Ecto neural progenitor cell (in vitro differentiated cells): ENCODE results near the gene B3GAT2.
A peak's percentile ranks its signal among the peaks of the same experiment; 100 is the strongest.

Experiments used
- DNase-seq: peaks from one replicate; pipeline ENCODE4 v3.0.0-alpha.2; 2018; ENCODE audit warnings: low spot score

Gene B3GAT2

DNA sequence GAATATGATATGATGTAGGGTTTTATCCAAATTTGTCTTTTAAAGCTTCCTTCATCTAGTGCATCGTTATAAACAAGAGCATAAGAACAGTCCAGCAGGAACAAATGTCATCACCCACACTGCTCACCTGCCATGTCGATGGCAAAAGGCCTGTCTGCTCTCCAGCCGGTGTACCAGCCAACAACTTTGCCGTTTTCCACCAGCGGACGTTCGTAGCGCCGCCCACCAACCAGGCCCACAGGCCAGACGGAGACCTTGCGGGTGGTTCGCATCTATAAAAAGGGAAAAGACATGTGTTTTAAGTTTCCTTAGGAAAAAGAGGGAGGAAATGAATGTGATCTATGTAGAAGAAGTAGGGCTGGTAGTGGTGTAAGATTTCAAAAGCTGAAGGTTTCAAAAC, 62.9 kb downstream of the B3GAT2 start:
- no peak for DNase-seq

DNA sequence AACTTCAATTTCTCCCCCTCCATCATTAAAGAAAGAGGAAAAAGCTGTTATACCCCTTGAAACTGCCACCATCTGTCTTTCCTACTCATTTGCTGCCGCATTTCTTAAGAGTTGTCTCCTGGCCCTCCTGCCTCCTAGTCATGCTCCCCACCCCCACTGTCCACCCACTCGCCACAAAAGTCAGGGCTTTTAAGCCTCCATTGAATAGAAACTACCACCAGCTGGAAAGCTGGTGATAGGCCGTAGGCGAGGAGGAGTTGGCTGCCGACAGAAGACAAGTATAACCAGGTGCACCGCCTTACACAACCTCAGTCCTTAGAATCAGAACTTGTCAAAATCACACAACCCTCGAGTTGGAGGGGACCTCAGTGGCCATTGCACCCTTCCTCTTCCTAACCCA, 67.6 kb downstream of the B3GAT2 start:
- DNase-seq = no peak

DNA sequence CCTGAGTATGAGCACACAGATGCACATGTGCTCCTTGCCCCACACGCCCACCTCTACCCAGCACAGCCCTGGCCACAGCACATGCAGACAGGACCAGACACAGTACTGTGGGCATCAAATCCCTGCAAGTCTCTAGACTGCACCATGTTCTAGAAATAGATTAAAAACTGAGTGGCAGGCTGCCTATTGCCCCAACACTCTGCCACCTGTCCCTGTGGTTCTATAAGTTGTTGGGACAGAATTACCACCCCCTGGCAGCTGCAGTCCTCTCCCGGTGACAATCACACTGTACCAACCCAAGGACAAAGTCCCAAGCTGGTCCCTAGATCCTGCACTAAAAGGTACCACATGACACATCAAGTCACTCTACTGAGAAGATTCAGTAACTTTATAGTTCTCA, 70.2 kb downstream of the B3GAT2 start:
- no peak for DNase-seq

DNA sequence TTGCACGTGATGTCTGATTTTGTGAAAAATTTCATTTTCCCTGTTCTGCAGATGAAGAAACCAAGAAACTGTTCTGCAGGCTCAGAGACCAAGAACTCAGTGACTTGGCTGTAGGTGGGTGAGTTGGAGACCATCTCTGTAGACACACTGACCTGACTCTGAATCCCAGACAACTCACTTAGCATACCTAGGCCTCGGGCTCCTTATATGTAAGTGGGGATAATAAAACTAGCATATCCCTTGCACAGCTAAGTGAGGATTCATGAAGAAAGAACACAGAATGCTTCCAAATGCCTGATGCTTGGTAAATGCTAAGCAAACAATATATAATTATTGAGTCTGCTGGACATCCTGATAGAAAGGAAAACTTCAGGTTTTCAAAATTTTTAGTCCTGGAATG, 70.8 kb downstream of the B3GAT2 start:
- DNase-seq = no peak

DNA sequence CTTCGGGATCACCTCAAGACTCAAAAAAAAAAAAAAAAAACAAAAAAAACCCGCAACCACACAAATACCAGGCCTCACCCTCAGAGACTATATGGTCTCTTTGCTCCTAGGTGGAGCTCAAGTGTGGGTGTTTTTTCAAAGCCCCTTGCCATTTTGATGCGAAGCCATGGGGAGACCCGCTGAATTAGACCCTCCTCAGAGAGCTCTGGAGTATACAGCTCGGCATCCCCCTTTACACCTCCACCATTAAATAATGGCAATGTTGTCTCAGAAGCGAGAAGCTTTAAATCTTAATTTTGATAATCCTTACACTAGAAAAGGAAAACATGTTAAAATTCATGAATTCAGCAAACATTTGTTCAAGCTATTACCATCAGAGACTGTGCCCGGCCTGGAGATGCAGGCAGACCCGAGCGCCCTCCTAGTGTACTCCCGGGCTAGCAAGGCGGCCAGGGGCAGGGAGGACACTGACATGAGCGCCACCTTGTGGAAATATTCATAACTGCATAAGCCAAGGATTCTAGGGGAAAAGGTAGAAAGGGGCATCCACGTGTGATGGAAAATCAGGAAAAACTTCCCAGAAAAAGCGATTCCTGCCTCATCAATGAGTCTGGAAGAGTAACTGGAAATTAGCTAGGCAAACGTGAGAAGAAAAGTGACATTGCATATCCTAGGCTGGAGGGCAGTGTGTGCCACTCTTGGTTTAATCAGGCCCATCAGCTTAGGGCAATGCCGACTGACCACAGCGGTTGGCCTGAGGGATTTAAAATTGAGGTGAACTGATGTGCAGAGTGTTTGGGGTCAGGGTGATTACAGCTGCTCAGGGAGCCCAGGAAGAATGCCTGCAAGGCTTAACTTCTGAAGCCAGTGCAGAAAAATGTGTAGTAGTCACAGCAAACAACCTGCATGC, 72.5 kb downstream of the B3GAT2 start:
- peak; percentile 80 for DNase-seq

DNA sequence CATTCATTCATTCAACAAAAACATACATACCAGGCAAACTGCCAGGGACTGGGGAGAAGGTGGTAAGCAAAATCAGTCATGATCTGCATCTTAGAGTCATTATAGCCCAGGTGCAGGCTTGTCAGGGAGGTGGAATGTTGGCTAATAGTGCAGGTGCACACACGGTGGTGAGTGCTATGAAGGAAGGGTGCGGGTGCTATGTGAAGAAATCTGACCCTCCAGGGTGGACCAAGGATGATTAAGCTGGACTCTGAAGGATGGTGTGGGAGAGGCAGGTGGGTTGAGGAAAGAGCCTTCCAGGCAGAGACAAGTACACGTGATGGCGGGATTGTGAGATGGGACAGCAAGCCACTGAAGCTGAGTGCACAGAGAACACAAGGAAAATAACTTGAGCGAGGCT, 77.4 kb downstream of the B3GAT2 start:
- no peak for DNase-seq

DNA sequence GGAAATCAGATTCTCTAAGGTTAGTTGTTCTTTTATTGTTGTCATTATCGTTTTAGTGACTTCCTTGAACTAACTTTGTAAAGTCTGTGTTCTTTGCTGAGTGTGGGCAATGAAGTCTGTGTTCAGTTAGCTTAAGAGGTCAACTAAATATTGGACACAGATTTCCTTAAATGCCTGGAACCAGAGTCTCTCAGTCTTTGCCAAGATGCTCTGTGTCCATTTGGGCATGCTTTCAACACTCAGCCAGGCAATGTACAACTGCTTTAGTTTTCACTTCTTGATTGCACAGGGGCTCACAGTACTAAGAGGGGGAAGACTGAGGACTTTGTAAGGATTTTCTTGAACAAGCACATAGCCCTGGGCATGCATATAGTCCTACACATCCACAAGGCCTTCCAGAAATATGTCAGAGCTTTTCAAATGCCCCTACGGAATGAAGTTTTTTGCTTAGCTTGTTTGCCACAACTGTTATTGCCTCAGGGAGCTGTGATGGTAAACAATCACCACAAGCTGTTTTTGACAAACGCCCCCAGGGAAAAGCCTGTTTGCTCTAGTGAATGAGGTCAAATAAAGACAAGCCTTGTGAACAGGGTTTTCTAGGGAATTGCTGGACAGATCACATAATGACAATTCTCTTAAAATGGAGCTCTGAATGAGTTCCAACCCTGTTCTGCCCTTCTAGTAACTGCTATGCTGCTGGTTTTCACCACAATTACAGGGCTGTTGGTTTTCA, 82.5 kb downstream of the B3GAT2 start:
- DNase-seq = no peak

DNA sequence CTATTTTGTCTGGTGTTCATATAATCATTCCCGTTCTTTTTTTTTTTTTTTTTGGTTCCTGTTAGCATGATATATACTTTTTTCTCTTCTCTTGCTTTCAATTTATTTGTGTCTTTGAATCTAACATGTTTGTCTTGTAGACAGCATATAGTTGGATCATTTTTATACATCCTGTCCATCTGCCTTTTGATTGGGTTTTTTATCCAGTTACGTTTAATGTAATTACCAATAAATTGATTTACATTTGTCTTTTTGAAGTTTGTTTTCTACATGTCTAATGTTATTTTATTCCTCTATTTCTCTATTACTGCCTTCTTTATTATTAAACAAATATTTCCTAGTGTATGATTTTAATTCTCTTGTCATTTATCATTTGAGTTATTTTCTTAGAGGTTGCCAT, 84.4 kb downstream of the B3GAT2 start:
- DNase-seq = no peak

DNA sequence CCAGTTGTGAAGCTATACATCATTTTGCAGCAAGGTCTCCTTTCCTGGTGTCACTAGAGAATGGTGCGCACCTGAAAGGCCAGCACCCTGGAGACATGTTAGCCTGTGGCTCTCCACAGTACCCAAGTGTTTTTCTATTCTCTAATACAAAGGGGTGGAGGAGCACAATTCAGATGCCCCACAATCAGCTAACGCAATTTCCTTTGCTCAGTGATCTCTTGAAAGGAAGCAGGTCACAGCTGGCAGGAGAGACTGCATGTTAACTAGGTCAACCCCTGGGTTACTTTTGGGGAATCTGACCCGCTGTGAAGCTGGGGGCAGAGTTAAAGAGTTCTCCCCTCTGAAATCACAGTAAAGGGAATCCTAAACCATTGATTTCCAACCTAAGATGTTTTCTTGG, 92.5 kb downstream of the B3GAT2 start:
- no peak for DNase-seq

DNA sequence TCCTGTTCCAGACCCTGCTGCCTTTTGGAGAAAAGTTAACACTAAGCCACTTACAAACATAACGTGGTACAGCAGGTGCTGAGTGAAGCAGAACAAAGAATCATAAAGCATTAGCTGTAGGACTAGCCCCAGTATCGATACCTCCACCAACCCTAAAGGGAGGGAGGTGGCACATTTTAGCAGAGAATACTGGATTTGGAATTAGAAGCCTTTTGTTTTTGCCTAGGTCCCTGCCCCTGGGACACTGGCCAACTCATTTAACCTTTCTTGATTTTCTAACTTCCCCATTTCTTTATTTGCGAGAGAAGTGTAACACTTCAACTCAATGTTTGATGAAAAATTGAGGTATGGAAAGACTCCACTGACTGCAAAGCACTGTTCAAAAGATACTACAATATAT, 93.5 kb downstream of the B3GAT2 start:
- DNase-seq = no peak

DNA sequence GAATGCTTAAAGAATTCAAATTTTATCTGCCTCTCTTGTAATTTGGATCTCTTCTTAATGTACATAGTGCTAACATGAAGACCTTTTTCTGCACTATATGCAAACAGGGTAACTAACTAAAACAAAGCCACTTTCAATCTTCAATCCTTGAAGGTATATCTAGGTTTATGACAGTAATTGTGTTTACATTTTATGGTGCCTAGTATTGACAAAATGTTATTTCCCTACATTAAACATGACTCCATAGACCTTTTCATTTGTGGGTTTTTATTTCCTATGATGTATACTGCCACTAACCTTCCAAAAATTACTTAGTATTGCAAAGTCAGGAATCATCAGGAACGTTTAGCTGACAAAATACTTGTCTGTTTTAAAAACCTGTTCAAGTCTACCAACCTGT, 95.9 kb downstream of the B3GAT2 start:
- DNase-seq = no peak

DNA sequence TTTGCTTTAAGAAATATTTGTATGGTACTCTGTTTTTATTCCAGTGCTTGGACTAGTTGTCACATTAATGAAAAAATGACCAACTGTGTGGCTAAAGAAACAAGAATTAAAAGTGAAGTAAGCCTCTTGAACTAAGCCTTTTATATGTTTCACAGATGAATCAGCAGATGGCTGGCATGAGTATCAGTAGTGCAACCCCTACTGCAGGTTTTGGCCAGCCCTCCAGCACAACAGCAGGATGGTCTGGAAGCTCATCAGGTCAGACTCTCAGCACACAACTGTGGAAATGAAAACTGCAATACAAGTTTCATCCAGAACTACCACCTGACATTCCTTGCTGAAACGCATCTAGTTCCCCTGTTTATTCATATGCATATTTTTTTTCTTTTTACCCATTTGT, 96.8 kb downstream of the B3GAT2 start:
- no peak for DNase-seq

DNA sequence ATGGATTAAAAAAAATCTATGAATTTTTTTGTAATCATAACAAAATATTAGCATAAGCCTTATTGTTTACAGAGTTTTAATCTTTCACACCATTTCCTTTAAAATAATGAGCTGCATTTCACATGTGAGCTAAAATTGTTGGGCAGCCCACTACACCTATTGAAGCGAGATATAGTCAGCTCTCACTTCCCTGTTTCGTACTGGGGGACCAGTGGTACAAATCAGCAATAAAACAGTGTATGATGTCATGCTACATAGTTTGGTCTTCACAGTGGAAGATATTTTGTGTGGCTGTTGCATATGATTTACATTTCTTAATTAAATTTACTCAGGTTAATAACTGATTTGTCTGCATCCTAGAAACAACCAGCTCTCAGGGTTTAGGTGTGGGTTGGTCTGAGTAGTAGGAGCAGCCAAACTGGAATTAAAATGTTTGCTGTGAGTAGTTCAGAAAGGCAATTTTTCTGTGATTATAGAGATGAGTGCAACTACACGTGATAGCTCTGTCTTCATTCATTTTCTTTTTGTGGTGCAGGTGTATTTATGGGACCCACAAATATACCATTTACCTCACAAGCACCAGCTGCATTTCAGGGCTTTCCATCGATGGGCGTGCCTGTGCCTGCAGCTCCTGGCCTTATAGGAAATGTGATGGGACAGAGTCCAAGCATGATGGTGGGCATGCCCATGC, 99.3 kb downstream of the B3GAT2 start:
- no peak for DNase-seq

DNA sequence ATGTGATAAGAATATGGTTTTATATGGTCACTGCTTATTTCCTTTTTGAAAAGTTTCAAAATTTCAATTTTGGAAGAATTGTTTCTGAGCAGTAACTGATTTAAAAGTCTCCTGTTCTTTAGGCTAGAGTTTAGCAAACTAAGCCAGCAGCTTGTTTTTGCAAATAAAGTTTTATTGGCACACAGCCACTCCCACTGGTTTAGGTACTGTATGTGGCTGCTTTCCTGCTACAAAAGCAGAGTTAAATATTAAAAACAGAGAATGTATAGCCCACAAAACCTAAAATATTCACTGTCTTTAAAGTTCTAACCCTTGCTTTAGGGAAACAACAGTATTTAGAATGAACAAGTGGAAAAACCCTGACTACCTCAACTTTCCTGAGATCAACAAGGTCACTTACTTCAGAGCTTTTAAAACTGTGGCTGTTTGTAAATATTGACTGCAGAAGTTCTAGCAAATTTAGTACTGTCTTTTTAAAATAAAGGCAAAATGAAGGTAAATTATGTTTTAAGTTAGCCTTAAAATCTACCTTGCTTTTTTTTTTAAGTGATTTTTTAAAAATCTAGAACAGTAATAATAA, 104.1 kb downstream of the B3GAT2 start:
- DNase-seq = no peak

DNA sequence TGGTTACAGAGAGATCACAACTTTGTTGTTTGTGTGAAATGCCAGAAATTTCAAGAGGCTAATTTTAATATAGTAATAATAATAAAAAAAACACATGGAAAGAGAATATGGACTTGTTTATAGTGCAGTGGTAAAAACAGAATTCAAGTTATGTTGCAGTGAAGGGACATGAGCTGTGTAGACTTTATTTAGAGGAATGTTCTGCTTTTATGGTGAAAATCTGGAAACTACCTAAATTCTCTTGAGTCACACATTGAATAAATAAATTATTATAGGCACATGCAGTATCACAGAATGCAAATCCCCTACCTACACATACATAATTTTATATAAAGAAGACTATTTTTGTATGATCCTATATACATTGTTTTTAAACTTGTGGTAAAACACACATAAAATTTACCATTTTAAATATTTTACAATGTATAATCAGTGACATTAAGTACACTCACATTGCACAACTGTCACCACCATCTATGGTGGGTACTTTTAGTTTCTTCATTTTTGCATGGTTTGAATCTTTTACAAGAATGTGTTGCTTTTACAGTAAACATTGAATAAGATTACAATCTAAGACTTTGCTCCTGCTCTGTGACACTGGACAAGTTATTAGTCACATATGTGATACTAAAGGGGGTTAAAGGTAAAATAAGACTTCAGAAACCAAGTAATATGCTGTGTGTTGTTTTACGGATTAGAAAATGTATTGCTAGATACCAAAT, 107.4 kb downstream of the B3GAT2 start:
- no peak for DNase-seq

DNA sequence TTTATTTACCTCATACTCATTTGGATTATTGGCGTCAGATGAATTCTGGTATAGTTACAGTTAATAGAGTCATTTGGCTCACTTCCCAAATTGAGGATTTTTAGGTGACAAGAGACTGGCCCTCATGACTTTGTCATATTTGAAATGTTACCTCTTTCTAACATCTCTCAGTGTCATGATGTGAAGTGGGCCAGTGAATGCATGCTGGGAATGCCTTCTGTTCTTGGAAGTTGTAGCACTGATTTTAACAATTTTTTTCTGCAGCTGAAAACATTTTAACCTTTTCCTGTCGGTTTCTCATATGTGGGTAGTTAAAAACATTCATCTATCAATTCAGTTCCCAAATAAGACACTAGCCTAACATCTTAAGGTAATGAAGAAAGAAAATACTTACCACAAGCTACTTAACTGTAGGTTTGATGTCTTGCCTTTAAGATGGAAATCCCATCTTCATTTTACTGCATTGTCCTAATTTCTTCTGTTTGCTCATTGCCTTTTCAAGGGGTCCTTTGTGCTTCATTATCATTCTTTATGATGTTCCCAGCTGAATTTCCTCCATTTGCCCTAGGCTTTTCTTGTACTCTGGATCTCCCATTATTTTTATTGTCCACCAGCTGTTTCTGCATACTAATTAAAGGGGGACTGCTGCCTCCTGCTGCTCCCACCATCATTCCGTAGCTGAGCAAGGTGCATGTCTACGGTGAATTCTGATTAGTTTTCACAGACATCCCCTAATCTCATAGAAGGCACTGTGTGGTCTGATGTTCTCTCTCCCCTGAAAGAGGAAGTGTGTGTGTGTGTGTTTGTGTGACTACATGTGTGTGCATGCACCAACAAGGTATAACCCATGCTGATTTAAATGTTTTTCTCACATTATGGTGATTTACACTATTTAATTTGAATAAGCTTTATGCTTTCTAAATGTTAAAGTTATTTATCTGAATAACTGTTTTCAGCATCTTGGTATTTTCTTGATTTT, 109.5 kb downstream of the B3GAT2 start:
- no peak for DNase-seq

DNA sequence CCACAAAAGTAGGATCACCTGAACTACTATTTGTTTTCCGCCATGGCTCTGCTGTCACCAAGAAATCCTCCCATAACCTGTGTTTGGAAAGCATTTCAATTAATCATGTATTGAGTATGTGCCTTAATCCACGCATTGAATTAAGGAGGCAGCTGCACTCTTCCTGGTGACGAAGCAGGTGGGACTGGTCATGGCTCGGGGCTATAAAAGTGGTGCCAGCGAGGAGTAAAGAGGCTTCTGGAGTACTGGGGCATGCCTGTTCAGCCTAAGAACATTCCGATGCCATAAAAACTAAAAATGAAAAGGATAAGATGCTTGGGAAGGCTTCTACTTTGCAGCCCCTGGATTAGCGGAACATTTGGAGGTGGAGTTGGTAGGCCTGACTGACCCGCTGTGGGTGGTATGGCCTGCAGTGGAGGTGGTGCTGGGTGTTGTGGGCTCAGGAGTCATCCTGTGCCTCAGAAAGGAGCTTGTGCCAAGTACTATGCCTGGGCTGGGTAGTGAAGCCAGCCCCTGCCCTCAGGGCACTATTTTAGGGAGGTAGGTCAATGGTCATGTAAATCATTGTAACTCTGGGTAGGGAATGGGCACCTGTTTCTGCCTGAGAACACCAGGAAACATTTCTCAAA, 110.5 kb downstream of the B3GAT2 start:
- no peak for DNase-seq

DNA sequence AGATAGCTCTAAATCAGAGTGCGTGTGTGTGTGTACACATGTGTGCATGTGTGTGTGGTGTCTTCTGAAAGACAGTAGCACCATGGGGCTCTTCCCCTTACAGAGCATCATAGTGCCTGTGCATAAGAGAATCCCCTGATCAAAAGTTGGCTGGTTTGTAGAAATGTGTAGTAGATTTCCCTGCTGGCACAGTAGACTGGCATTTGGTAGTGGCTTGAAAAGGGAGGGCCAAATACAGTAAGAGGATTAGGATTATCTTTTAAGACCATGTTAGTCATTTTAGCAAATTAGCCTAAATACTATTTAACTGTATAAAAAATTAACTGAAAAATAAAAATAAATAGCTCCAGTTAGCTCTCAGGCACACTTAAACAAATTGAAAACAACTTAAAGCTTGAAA, 112.6 kb downstream of the B3GAT2 start:
- DNase-seq = no peak

DNA sequence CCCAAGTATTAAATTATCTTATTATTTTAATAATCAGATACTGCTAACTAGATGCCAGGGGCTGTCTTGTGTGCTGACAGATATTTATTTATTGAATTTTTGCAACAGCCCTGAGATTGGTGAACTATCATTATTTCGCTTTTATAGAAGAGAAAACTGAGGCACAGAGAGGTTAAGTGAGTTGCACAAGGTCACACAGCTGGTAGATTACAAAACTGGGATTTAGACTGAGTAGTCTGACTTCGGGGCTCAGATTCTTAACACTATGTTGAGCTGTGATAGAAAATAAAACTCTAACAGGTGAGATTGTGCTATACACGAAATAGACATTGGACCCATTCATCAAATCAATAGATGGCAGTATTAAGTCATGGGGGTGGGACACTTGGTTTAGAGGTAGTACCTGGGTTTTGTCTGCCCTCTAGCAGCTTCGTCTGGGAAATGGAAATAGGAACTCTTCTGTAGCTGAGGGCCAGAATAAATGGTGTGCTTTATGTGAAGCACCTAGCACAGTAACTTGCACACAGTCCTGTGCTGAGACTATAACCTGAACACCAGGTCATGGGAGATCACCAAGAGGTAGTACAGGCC, 113.4 kb downstream of the B3GAT2 start:
- DNase-seq = no peak

DNA sequence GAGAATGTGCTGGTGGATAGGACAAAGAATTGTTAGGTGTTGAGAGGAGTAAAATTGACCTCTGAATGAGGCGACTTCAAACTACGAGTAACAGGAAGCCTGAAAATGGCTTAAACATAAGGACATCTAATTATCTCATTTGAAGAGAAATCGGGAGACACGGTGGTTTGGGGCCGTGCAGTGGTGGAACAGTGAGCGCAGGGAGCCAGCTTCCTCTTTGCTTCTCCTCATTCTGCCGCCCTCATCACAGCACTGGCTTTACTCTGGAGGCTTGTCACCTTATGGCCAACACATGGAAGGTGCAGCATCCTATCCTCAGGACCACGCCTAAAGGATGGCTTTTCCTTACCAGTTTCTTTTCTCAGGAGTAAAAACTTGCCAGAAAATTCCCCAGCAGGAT, 114.3 kb downstream of the B3GAT2 start:
- DNase-seq = no peak
